ENCODE results near the gene TTC22.

The TTC22 gene

DNA sequence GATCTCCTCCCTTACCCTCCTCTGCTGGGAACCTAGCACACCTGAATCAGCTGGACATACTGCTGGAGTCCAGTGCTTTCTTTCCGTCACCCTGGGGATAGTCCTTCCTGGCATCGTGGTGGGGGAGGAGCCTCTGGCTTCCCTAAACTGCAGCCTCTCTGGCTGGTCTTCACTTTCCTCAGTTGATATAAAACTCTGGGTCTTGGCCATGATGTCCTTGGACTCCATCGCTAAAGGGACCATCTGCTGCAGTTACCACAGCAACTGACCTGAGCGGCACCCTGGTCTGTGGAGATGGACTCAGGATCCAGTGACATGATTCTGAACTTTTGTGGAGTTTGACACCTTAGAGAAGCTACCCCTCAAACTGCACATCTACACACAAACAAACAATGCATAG, 59.6 kb downstream of the TTC22 start:
- Histone ChIP-seq H3K79me2 (ENCODE audit: insufficient read depth, low read depth) (no peaks in the 10 kb centered on the region), H3K4me2 (no peak overlapping the region), H3K36me3 (ENCODE audit: insufficient read depth) (no peaks in the 10 kb centered on the region), H4K20me1 (ENCODE audit: insufficient read depth) (no peaks in the 10 kb centered on the region), H3K9ac (no peak overlapping the region), H2AFZ (ENCODE audit: low read depth) (no peak overlapping the region), H3K4me3 (IDR thresholded peaks at IDR 0.05; ENCODE audit: insufficient read depth, low read depth, low read length) (no peak overlapping the region), H3K4me1 (ENCODE audit: low read depth, poor library complexity, severe bottlenecking) (no peaks in the 10 kb centered on the region), H3K27ac (no peak overlapping the region), H3K27me3 (ENCODE audit: insufficient read depth, low read depth) (no peaks in the 10 kb centered on the region)
- TF ChIP-seq, protein P1, sequence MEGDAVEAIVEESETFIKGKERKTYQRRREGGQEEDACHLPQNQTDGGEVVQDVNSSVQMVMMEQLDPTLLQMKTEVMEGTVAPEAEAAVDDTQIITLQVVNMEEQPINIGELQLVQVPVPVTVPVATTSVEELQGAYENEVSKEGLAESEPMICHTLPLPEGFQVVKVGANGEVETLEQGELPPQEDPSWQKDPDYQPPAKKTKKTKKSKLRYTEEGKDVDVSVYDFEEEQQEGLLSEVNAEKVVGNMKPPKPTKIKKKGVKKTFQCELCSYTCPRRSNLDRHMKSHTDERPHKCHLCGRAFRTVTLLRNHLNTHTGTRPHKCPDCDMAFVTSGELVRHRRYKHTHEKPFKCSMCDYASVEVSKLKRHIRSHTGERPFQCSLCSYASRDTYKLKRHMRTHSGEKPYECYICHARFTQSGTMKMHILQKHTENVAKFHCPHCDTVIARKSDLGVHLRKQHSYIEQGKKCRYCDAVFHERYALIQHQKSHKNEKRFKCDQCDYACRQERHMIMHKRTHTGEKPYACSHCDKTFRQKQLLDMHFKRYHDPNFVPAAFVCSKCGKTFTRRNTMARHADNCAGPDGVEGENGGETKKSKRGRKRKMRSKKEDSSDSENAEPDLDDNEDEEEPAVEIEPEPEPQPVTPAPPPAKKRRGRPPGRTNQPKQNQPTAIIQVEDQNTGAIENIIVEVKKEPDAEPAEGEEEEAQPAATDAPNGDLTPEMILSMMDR (conservative IDR thresholded peaks at IDR 0.05; ENCODE audit: low read depth, low read length), result no peak

DNA sequence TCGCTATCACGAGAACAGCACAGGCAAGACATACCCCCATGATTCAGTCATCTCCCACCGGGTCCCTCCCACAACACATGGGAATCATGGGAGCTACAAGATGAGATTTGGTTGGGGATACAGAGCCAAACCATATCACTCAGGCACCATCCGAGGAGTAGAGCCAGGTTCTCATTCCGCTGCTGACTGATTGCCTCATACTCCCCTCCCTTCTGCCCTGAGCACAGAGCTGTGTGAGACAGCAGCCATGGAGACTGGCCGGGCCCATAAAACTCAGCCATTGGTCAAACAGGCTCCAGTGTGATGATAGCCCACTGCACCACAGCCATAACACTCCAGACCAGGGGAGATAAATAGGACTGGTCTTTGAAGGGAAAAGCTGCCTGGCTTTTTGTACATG, 62.9 kb downstream of the TTC22 start:
- Histone ChIP-seq H3K9ac (no peak overlapping the region), H3K27me3 (ENCODE audit: insufficient read depth, low read depth) (no peaks in the 10 kb centered on the region), H3K4me2 (no peak overlapping the region), H3K36me3 (ENCODE audit: insufficient read depth) (no peaks in the 10 kb centered on the region), H3K4me3 (IDR thresholded peaks at IDR 0.05; ENCODE audit: insufficient read depth, low read depth, low read length) (no peak overlapping the region), H2AFZ (ENCODE audit: low read depth) (no peak overlapping the region), H3K79me2 (ENCODE audit: insufficient read depth, low read depth) (no peaks in the 10 kb centered on the region), H3K27ac (no peak overlapping the region), H3K4me1 (ENCODE audit: low read depth, poor library complexity, severe bottlenecking) (no peaks in the 10 kb centered on the region), H4K20me1 (ENCODE audit: insufficient read depth) (no peaks in the 10 kb centered on the region)
- TF ChIP-seq, protein P1 (conservative IDR thresholded peaks at IDR 0.05; ENCODE audit: low read depth, low read length), result no peak

DNA sequence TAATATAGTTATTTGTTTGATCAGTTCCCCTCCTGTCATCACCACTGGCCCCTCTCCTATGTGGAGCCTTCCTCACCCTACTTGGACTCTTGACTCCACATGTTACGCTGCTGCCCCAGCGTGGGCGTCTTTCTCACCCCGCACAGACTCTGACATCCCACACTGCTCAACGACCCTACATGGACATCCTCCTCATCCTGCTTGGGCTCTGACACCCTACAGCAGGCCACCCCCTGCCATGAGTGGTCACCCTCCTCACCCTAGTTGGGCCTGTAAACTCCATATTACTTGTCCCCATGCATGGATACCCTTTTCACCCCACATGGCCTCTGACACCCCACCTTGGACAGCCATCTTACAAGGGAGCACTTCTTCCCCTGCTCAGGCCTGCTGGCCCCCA, 64.4 kb downstream of the TTC22 start:
- Histone ChIP-seq H3K27me3 (ENCODE audit: insufficient read depth, low read depth) (no peaks in the 10 kb centered on the region), H3K9ac (no peak overlapping the region), H3K4me2 (no peak overlapping the region), H2AFZ (ENCODE audit: low read depth) (no peak overlapping the region), H4K20me1 (ENCODE audit: insufficient read depth) (no peaks in the 10 kb centered on the region), H3K36me3 (ENCODE audit: insufficient read depth) (no peaks in the 10 kb centered on the region), H3K27ac (no peak overlapping the region), H3K4me1 (ENCODE audit: low read depth, poor library complexity, severe bottlenecking) (no peaks in the 10 kb centered on the region), H3K4me3 (IDR thresholded peaks at IDR 0.05; ENCODE audit: insufficient read depth, low read depth, low read length) (no peak overlapping the region), H3K79me2 (ENCODE audit: insufficient read depth, low read depth) (no peaks in the 10 kb centered on the region)
- TF ChIP-seq, protein P1 (conservative IDR thresholded peaks at IDR 0.05; ENCODE audit: low read depth, low read length), result no peak

Measured in KMS-11 (cell line).